Ishikawa (cell line): ENCODE measurements around the gene ZNF318.

Experiments used
- CREB1 ChIP-seq: IDR thresholded peaks from 2 replicates; pipeline ENCODE4 v1.6.1; 2012; ENCODE audit warnings: low read depth
- EGR1 ChIP-seq: IDR thresholded peaks from 2 replicates; pipeline ENCODE4 v1.6.1; 2012
- EP300 ChIP-seq: IDR thresholded peaks from 2 replicates; pipeline ENCODE4 v1.6.1; 2012; ENCODE audit warnings: borderline replicate concordance
- RAD21 ChIP-seq: IDR thresholded peaks from 2 replicates; pipeline ENCODE4 v1.6.1; 2012; ENCODE audit warnings: low read depth
- TAF1 ChIP-seq: IDR thresholded peaks from 2 replicates; pipeline ENCODE4 v1.6.1; 2012; ENCODE audit warnings: low read depth, mild to moderate bottlenecking
- YY1 ChIP-seq: IDR thresholded peaks from 2 replicates; pipeline ENCODE4 v1.6.1; 2012; ENCODE audit warnings: low read depth
- TF ChIP-seq, protein P1 (sequence below): IDR thresholded peaks from 2 replicates; pipeline ENCODE4 v1.6.1; 2012; ENCODE audit warnings: low read depth, mild to moderate bottlenecking

GRCh38 chr6:43287717-43288679 lies 81.4 kb downstream of the ZNF318 start:
- TF ChIP-seq, protein P1, sequence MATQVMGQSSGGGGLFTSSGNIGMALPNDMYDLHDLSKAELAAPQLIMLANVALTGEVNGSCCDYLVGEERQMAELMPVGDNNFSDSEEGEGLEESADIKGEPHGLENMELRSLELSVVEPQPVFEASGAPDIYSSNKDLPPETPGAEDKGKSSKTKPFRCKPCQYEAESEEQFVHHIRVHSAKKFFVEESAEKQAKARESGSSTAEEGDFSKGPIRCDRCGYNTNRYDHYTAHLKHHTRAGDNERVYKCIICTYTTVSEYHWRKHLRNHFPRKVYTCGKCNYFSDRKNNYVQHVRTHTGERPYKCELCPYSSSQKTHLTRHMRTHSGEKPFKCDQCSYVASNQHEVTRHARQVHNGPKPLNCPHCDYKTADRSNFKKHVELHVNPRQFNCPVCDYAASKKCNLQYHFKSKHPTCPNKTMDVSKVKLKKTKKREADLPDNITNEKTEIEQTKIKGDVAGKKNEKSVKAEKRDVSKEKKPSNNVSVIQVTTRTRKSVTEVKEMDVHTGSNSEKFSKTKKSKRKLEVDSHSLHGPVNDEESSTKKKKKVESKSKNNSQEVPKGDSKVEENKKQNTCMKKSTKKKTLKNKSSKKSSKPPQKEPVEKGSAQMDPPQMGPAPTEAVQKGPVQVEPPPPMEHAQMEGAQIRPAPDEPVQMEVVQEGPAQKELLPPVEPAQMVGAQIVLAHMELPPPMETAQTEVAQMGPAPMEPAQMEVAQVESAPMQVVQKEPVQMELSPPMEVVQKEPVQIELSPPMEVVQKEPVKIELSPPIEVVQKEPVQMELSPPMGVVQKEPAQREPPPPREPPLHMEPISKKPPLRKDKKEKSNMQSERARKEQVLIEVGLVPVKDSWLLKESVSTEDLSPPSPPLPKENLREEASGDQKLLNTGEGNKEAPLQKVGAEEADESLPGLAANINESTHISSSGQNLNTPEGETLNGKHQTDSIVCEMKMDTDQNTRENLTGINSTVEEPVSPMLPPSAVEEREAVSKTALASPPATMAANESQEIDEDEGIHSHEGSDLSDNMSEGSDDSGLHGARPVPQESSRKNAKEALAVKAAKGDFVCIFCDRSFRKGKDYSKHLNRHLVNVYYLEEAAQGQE = no peak
- no peak for TF ChIP-seq YY1
- no peak for TF ChIP-seq EP300
- TF ChIP-seq TAF1 = no peak
- TF ChIP-seq EGR1 = no peak
- no peak for TF ChIP-seq CREB1
- no peak for TF ChIP-seq RAD21
